Pancreas (tissue), 10 donors: ENCODE data around the gene GRID1. TPM values are rescaled to one million over a fixed set of nuclear protein-coding genes. Genes with fewer than 3 reads are reported as not detected.

Experiments
- ATAC-seq, 4 donors: fragments of 200-7000 bp; cut with Tn5 transposase; one replicate each; pipeline versions ENCODE4 v1.8.0 to v1.9.1; 2020; ENCODE audit warnings: mild to moderate bottlenecking in 4 of 4, moderate library complexity in 4 of 4
- DNase-seq, 6 donors: peaks; one replicate each; pipeline ENCODE4 v3.0.0-alpha.2; 2020
- FAIRE-seq: peaks from 2 replicates; lab custom pipeline; 2012; peaks lifted over from hg19 to GRCh38; lab: Jason Lieb, UNC
- H3K27ac ChIP-seq, 4 donors: fragments of 200-600 bp; sonication (generic); 1 replicate in 3 of 4; 2 replicates in 1 of 4; pipeline versions ENCODE4 v1.5.0 to v1.8.0; 2020
- H3K27me3 ChIP-seq, 4 donors: fragments of 200-600 bp; one replicate each; pipeline ENCODE4 v1.8.0; 2021
- H3K36me3 ChIP-seq, 3 donors: fragments of 200-600 bp; sonication (generic) in 1 of 3; one replicate each; pipeline versions ENCODE4 v1.5.0 to v1.8.0; 2020 to 2021
- H3K4me1 ChIP-seq, 3 donors: fragments of 200-600 bp; one replicate each; pipeline ENCODE4 v1.8.0; 2021
- H3K4me3 ChIP-seq, 4 donors: fragments of 200-600 bp; sonication (generic) in 2 of 4; one replicate each; pipeline versions ENCODE4 v1.5.0 to v1.8.0; 2020 to 2021
- H3K9me3 ChIP-seq, 4 donors: fragments of 200-600 bp; one replicate each; pipeline ENCODE4 v1.8.0; 2021
- WGBS, 2 donors: extraction: QIAGEN DNeasy Blood & Tissue Kit; methylation state at CpG; one replicate each; pipeline ENCODE4 v1.1.7; 2013; 5-methylcytosine and 5-hydroxymethylcytosine counted together
- intact Hi-C, 3 donors: fragments of 100-400 bp; cut with DNase I; formaldehyde crosslinking; loops; one replicate each; pipeline versions ENCODE4 v1.11.1 to v1.14.2; 2022
- polyA plus RNA-seq, 2 donors: library from polyadenylated mRNA; stranded (reverse); fragments of 200-250 nt; gene quantifications; one replicate each; pipeline ENCODE4 v1.2.3, GENCODE V29; 2013
- total RNA-seq, 6 donors: library from RNA; stranded (reverse); fragmentation: NEBNext Ultra II Directional in 4 of 6; extraction: Animal tissue kit (Norgen Biotek cat#: 25700) in 4 of 6; gene quantifications; one replicate each; pipeline versions ENCODE4 v1.2.1 to v1.2.4, GENCODE V29; 2021 to 2023
- TF ChIP-seq, protein P1 (sequence below), 4 donors: fragments of 200-600 bp; sonication (generic) in 3 of 4; IDR thresholded peaks; one replicate each; pipeline versions ENCODE4 v1.5.0 to v1.8.0; 2021; ENCODE audit warnings: antibody characterized with exemption in 4 of 4
- donor health status: healthy with polysubstance abuse.
- donor health status: DM: no; HTN: no; CAD: no; lungs with moderate emphysema.
- donor health status: DM: no; HTN: no; CAD: no.
- donor health status: control.
- donor health status: control.
- donor health status: Bipolar disorder and iron deficiency.
- donor health status: DM: yes; HTN: yes; CAD: no.
- donor health status: DM: no; HTN: no; CAD: no.
- donor health status: DM: no; HTN: no; CAD: no.
- donor health status: DM: yes; HTN: yes; CAD: no.

GRID1 gene
- total and polyA plus RNA-seq, 8 donors = 0.05 to 1.5 (median 0.91) TPM

- Histone ChIP-seq H3K27ac (no peak overlapping the region), H3K27me3 (no peaks in the 10 kb centered on the region), H3K4me1 (no peaks in the 10 kb centered on the region), H3K9me3 (no peaks in the 10 kb centered on the region), H3K36me3 (no peaks in the 10 kb centered on the region), H3K4me3 (no peak overlapping the region)
- FAIRE-seq (no peak), DNase-seq (no peak), ATAC-seq (no peak)
- TF ChIP-seq, protein P1, sequence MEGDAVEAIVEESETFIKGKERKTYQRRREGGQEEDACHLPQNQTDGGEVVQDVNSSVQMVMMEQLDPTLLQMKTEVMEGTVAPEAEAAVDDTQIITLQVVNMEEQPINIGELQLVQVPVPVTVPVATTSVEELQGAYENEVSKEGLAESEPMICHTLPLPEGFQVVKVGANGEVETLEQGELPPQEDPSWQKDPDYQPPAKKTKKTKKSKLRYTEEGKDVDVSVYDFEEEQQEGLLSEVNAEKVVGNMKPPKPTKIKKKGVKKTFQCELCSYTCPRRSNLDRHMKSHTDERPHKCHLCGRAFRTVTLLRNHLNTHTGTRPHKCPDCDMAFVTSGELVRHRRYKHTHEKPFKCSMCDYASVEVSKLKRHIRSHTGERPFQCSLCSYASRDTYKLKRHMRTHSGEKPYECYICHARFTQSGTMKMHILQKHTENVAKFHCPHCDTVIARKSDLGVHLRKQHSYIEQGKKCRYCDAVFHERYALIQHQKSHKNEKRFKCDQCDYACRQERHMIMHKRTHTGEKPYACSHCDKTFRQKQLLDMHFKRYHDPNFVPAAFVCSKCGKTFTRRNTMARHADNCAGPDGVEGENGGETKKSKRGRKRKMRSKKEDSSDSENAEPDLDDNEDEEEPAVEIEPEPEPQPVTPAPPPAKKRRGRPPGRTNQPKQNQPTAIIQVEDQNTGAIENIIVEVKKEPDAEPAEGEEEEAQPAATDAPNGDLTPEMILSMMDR (IDR thresholded peaks at IDR 0.05) = no peak
- intact Hi-C loops = no loop called here
- WGBS, 2 donors = 68 to 72% methylated on average over 3 of the region's 3 CpGs
These were observed 325.5 kb downstream of the GRID1 start for GRCh38 chr10:86041116-86041515.

DNA sequence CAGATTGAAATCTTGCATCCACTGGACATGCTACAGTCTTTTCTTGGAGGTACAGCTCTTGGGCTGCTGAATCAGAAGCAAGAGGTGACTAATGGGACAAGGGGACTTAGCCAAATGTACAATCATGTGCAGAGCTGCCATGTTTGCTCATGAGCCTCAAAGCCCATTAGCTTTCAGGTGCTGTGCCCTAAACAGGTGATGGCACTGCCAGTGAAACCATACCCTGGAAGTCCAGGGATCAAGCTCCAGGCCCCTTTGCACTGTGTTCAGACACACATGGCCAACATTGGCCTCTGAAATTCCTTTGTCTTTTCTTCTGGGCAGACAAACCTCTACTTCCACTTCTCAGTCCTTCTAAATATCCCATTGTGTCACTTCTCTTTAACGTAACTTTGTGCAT is 328.2 kb downstream of the GRID1 start:
- no peak for FAIRE-seq
- no peaks in the 10 kb centered on the region for H3K4me1 ChIP-seq
- no peak overlapping the region for H3K27ac ChIP-seq
- H3K9me3 ChIP-seq = no peaks in the 10 kb centered on the region
- intact Hi-C loops = no loop called here
- no peak for DNase-seq
- H3K27me3 ChIP-seq = no peaks in the 10 kb centered on the region
- no peak for ATAC-seq
- WGBS, 2 donors = 94 to 96% methylated on average over 1 of the region's 1 CpG
- TF ChIP-seq, protein P1 (IDR thresholded peaks at IDR 0.05) = no peak
- H3K36me3 ChIP-seq = no peaks in the 10 kb centered on the region
- H3K4me3 ChIP-seq = no peak overlapping the region

- Histone ChIP-seq H3K27me3 (no peaks in the 10 kb centered on the region), H3K4me1 (no peaks in the 10 kb centered on the region), H3K4me3 (no peak overlapping the region), H3K27ac (no peak overlapping the region), H3K36me3 (no peaks in the 10 kb centered on the region), H3K9me3 (no peaks in the 10 kb centered on the region)
- ATAC-seq (no peak), DNase-seq (no peak), FAIRE-seq (no peak)
- 84 to 85% methylated on average over 5 of the region's 5 CpGs for WGBS, 2 donors
- intact Hi-C loops = no loop called here
- TF ChIP-seq, protein P1 (IDR thresholded peaks at IDR 0.05) = no peak
These were observed 329.5 kb downstream of the GRID1 start for GRCh38 chr10:86037096-86037495.

GRCh38 chr10:86036544-86036831 is 330.1 kb downstream of the GRID1 start:
- Histone ChIP-seq H3K27me3 (no peaks in the 10 kb centered on the region), H3K4me3 (no peak overlapping the region), H3K4me1 (no peaks in the 10 kb centered on the region), H3K27ac (no peak overlapping the region), H3K36me3 (no peaks in the 10 kb centered on the region), H3K9me3 (no peaks in the 10 kb centered on the region)
- FAIRE-seq (no peak), ATAC-seq (peak in 3 of 4 donors; percentile 12 to 62 (median 14)), DNase-seq (no peak)
- intact Hi-C loops = no loop called here
- 65 to 68% methylated on average over 5 of the region's 5 CpGs for WGBS, 2 donors
- TF ChIP-seq, protein P1 (IDR thresholded peaks at IDR 0.05) = no peak

DNA sequence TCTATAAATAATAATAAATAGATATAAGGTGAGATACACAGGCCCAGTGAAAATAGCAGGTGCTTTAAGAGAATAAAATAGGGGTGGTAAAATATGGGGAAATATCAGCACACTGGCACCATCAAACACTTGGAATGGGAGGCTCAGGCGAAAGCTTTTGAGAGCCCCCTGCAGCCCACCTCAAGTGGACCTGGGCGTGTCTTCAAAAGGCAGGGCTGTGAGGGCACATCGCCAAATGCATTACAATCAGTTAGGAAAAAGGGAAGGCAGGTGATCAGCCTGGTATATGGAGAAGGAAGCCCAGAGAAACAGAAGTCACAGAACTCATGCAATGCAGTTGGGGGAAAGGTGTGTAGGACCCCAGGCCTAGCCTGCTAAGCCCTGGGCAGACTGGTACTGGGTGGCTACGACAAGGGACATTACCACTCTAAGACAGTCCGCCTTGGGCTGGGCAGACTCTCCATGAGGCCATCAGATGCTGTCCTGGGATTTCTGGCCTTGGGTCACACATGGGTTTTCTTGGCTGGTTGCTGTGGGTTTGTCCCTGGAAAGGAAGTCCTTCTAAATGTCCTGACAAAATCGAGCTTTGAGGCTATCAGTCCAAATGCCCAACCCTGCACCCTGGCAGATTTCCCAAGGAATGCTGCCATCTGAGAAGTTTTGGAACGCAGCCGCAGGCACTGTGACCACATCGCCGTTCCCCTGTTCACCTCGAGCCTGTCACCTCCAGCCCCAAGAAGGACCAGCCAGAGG is 330.6 kb downstream of the GRID1 start:
- Histone ChIP-seq H3K36me3 (no peaks in the 10 kb centered on the region), H3K27me3 (no peaks in the 10 kb centered on the region), H3K4me3 (no peak overlapping the region), H3K9me3 (no peaks in the 10 kb centered on the region), H3K4me1 (no peaks in the 10 kb centered on the region), H3K27ac (no peak overlapping the region)
- TF ChIP-seq, protein P1 (IDR thresholded peaks at IDR 0.05) = no peak
- no peak for FAIRE-seq
- peak in 3 of 6 donors; percentile 17 to 51 (median 40) for DNase-seq
- 60 to 69% methylated on average over 11 of the region's 11 CpGs for WGBS, 2 donors
- intact Hi-C loops = no loop called here
- peak; percentile 27 to 59 (median 47) for ATAC-seq
